IMR-90 (cell line): ENCODE data around the gene CRLF1. TPM values are rescaled to one million over a fixed set of nuclear protein-coding genes. Genes with fewer than 3 reads are reported as not detected.
A peak's percentile ranks its signal among the peaks of the same experiment; 100 is the strongest.

Experiments used
- ATAC-seq: fragments of 200-7000 bp; cut with Tn5 transposase; 2 replicates; pipeline ENCODE4 v1.9.1; 2020; ENCODE audit warnings: low read depth, mild to moderate bottlenecking, moderate library complexity
- BruUV-seq: library from RNA; stranded (reverse); fragments of 400-500 nt; replicated peaks from 2 replicates; lab custom pipeline; 2021; lab: Mats Ljungman, UMichigan
- CTCF ChIA-PET: fragments of 300-600 bp; formaldehyde crosslinking; extraction: SDS; loops from one replicate; lab custom pipeline; 2021; ENCODE audit warnings: antibody characterized with exemption; lab: Yijun Ruan, JAX
- POLR2A ChIA-PET: fragments of 300-600 bp; sonication (Branson Sonifier 250); formaldehyde crosslinking; loops from one replicate; lab custom pipeline; 2022; ENCODE audit warnings: antibody characterized with exemption; ENCODE audit not compliant: unreplicated experiment; lab: Charles Lee
- DNase-seq: peaks from one replicate; pipeline ENCODE4 v3.0.0; 2013
- H2AFZ ChIP-seq: replicated peaks from 2 replicates; pipeline ENCODE3; 2013; ENCODE audit warnings: low read length, mild to moderate bottlenecking; ENCODE audit not compliant: poor library complexity
- H2AK5ac ChIP-seq: 2 replicates; pipeline ENCODE4 v1.6.1; 2013; ENCODE audit warnings: low read depth, low read length, inconsistent platforms
- H2AK9ac ChIP-seq: replicated peaks from 2 replicates; pipeline ENCODE3; 2013; ENCODE audit warnings: mild to moderate bottlenecking, low read depth, low read length, moderate library complexity; ENCODE audit not compliant: poor library complexity
- H2BK120ac ChIP-seq: 2 replicates; pipeline ENCODE4 v1.6.1; 2013; ENCODE audit warnings: low read depth, low read length, inconsistent platforms
- H2BK15ac ChIP-seq: 3 replicates; pipeline ENCODE4 v1.6.1; 2013; ENCODE audit warnings: low read depth, low read length, inconsistent platforms
- H2BK20ac ChIP-seq: 2 replicates; pipeline ENCODE4 v1.6.1; 2013; ENCODE audit warnings: low read depth, mild to moderate bottlenecking, inconsistent platforms, low read length, moderate library complexity
- H2BK5ac ChIP-seq: 2 replicates; pipeline ENCODE4 v1.6.1; 2013; ENCODE audit warnings: mild to moderate bottlenecking, low read depth, low read length, inconsistent platforms; ENCODE audit not compliant: poor library complexity, severe bottlenecking
- H3K14ac ChIP-seq: replicated peaks from 2 replicates; pipeline ENCODE4 v1.6.1; 2013; ENCODE audit warnings: low read depth, low read length, inconsistent platforms
- H3K18ac ChIP-seq: 2 replicates; pipeline ENCODE4 v1.6.1; 2013; ENCODE audit warnings: low read depth, low read length, control low read depth
- H3K23ac ChIP-seq: 2 replicates; pipeline ENCODE4 v1.6.1; 2013; ENCODE audit warnings: low read depth, low read length, inconsistent platforms
- H3K27ac ChIP-seq: 2 replicates; pipeline ENCODE4 v1.5.1; 2013; ENCODE audit warnings: mild to moderate bottlenecking, control low read depth, low read length; ENCODE audit not compliant: insufficient read depth
- H3K27me3 ChIP-seq: 2 replicates; pipeline ENCODE4 v1.6.1; 2013; ENCODE audit warnings: low read length; ENCODE audit not compliant: control insufficient read depth, insufficient read depth
- H3K36me3 ChIP-seq: 2 replicates; pipeline ENCODE4 v1.6.1; 2013; ENCODE audit warnings: low read length, mixed read lengths; ENCODE audit not compliant: control insufficient read depth, insufficient read depth
- H3K4ac ChIP-seq: 2 replicates; pipeline ENCODE4 v1.6.1; 2013; ENCODE audit warnings: low read depth, low read length, inconsistent platforms
- H3K4me1 ChIP-seq: 2 replicates; pipeline ENCODE4 v1.6.1; 2013; ENCODE audit warnings: low read length, mixed read lengths; ENCODE audit not compliant: control insufficient read depth, insufficient read depth
- H3K4me2 ChIP-seq: 2 replicates; pipeline ENCODE4 v1.6.1; 2013; ENCODE audit warnings: low read depth, mild to moderate bottlenecking, control low read depth, low read length, moderate library complexity
- H3K4me3 ChIP-seq: 2 replicates; pipeline ENCODE4 v1.5.1; 2013; ENCODE audit warnings: low read depth, mild to moderate bottlenecking, control low read depth, low read length, moderate library complexity; ENCODE audit not compliant: insufficient read depth
- H3K56ac ChIP-seq: 2 replicates; pipeline ENCODE4 v1.6.1; 2013; ENCODE audit warnings: low read length, inconsistent platforms; ENCODE audit not compliant: insufficient read depth; ENCODE audit errors: extremely low read depth
- H3K79me1 ChIP-seq, 2 experiments: 2 replicates each; pipeline ENCODE4 v1.6.1; 2013; ENCODE audit warnings: low read length in 2 of 2, inconsistent platforms in 1 of 2, low read depth in 1 of 2
- H3K9ac ChIP-seq: 2 replicates; pipeline ENCODE4 v1.6.1; 2013; ENCODE audit warnings: low read depth, low read length, control low read depth
- H3K9me1 ChIP-seq: 2 replicates; pipeline ENCODE4 v1.6.1; 2013; ENCODE audit warnings: low read length, inconsistent platforms; ENCODE audit not compliant: insufficient read depth
- H3K9me3 ChIP-seq: 2 replicates; pipeline ENCODE4 v1.6.1; 2013; ENCODE audit warnings: low read length; ENCODE audit not compliant: control insufficient read depth, insufficient read depth
- H4K20me1 ChIP-seq: 2 replicates; pipeline ENCODE4 v1.6.1; 2013; ENCODE audit warnings: low read length, inconsistent platforms; ENCODE audit not compliant: insufficient read depth
- H4K5ac ChIP-seq: 2 replicates; pipeline ENCODE4 v1.6.1; 2013; ENCODE audit warnings: mild to moderate bottlenecking, low read depth, low read length, control low read depth
- H4K8ac ChIP-seq, 2 experiments: 2 replicates each; pipeline ENCODE4 v1.6.1; 2013; ENCODE audit warnings: low read depth in 2 of 2, low read length in 2 of 2, control low read depth in 1 of 2, inconsistent platforms in 1 of 2
- H4K91ac ChIP-seq: 2 replicates; pipeline ENCODE4 v1.6.1; 2013; ENCODE audit warnings: low read depth, low read length, inconsistent platforms; ENCODE audit not compliant: insufficient read depth
- MAFK ChIP-seq: IDR thresholded peaks from 2 replicates; pipeline ENCODE4 v1.6.1; 2012; ENCODE audit warnings: low read depth, low read length, improper control_type of control experiment
- POLR2A ChIP-seq: IDR thresholded peaks from 2 replicates; pipeline ENCODE4 v1.6.1; 2012; ENCODE audit warnings: mild to moderate bottlenecking, low read depth, low read length
- WGBS, 2 experiments: methylation state at CpG; one replicate each; pipeline versions ENCODE4 v1.1.5 to v1.1.7; 2013; ENCODE audit warnings: missing lambda C conversion rate in 2 of 2; ENCODE audit not compliant: insufficient read length in 1 of 2; ENCODE audit errors: extremely low coverage in 2 of 2; 5-methylcytosine and 5-hydroxymethylcytosine counted together
- dilution Hi-C: fragments of 300-500 bp; cut with HindIII; formaldehyde crosslinking; loops from one replicate; pipeline ENCODE4 v1.14.3; 2018; ENCODE audit warnings: low sequenced_read_pairs; ENCODE audit not compliant: unreplicated experiment
- in situ Hi-C: fragments of 300-500 bp; cut with MboI; formaldehyde crosslinking; loops from 3 replicates; pipeline ENCODE4 v1.14.3; 2019; ENCODE audit warnings: low sequenced_read_pairs, inconsistent platforms, mixed read lengths
- intact Hi-C: fragments of 100-400 bp; cut with micrococcal nuclease; formaldehyde crosslinking; loops from 2 replicates; pipeline ENCODE4 v1.10.0; 2022
- polyA plus RNA-seq, 3 experiments: library from polyadenylated mRNA; depleted of rRNA; stranded (reverse); fragments of >200 nt; gene quantifications; 2 replicates each; pipeline ENCODE4 v1.2.3, GENCODE V29; 2012; ENCODE audit warnings: low replicate concordance in 1 of 3
- total RNA-seq: library from RNA; depleted of rRNA; stranded (reverse); fragments of >200 nt; gene quantifications from 2 replicates; pipeline ENCODE4 v1.2.3, GENCODE V29; 2012

The CRLF1 gene
- total and polyA plus RNA-seq, 2 of the 4 experiments (the other 2 are of a cell fraction): 0.18 to 3.1 TPM

GRCh38 chr19:18577365-18577914, 29.2 kb downstream of the CRLF1 start:
- Histone ChIP-seq H3K9ac (no peak overlapping the region), H3K56ac (no peak overlapping the region), H2AFZ (no peak overlapping the region), H2AK9ac (no peak overlapping the region), H3K9me3 (no peaks in the 10 kb centered on the region), H3K14ac (no peak overlapping the region), H2BK120ac (no peak overlapping the region), H3K18ac (no peak overlapping the region), H3K4me2 (no peak overlapping the region), H3K4me1 (peaks cover 9% of the 10 kb centered on the region), H3K23ac (no peak overlapping the region), H4K20me1 (peaks cover 49% of the 10 kb centered on the region), H3K79me1 (peaks cover 16 to 35% of the 10 kb centered on the region in 2 experiments; a peak in 3 of 4 replicates), H3K27me3 (no peaks in the 10 kb centered on the region), H4K5ac (no peak overlapping the region), H3K4ac (no peak overlapping the region), H3K27ac (no peak overlapping the region), H2BK15ac (no peak overlapping the region), H4K91ac (no peak overlapping the region), H3K9me1 (peaks cover 11% of the 10 kb centered on the region), H2AK5ac (no peak overlapping the region), H2BK20ac (no peak overlapping the region), H4K8ac (no peak overlapping the region), H3K36me3 (peaks cover 40% of the 10 kb centered on the region), H2BK5ac (no peak overlapping the region), H3K4me3 (no peak overlapping the region)
- no TSS peak for BruUV-seq
- ChIA-PET CTCF (no interaction called here), POLR2A (no interaction called here)
- dilution Hi-C loops: no loop called here
- 88% methylated on average over 10 of the region's 21 CpGs; no CpG with 5 or more reads in 1 of the 2 experiments for WGBS, 2 experiments
- DNase-seq: no peak
- intact Hi-C loops: no loop called here
- in situ Hi-C loops: loop anchor here (10.0 kb wide), 1 partner anchor 123 kb away; no protein-coding TSS in a partner anchor
- TF ChIP-seq POLR2A (peak; percentile 15; the same call in 1 of the 2 replicates), MAFK (no peak)
- no peak for ATAC-seq
